Effector memory CD8-positive, alpha-beta T cell (primary cell): ENCODE measurements around the gene BMAL1.

ENCODE experiments used
- ATAC-seq: fragments of 150-1000 bp; cut with Tn5 transposase; replicated peaks from 2 replicates; pipeline ENCODE4 v1.10.0; 2021; ENCODE audit warnings: mild to moderate bottlenecking, moderate library complexity
- DNase-seq, 3 experiments: peaks; one replicate each; pipeline ENCODE4 v3.0.0; 2021
- H3K27ac Mint-ChIP-seq, 2 donors: one replicate each; pipeline ENCODE4 v1.8.0; 2022; ENCODE audit warnings: mild to moderate bottlenecking in 2 of 2, mixed read lengths in 2 of 2, moderate library complexity in 2 of 2
- H3K27me3 Mint-ChIP-seq, 2 donors: one replicate each; pipeline ENCODE4 v1.8.0; 2022; ENCODE audit warnings: mixed read lengths in 2 of 2
- H3K36me3 Mint-ChIP-seq: one replicate; pipeline ENCODE4 v1.8.0; 2022; ENCODE audit warnings: mild to moderate bottlenecking, moderate library complexity, mixed read lengths; ENCODE audit not compliant: insufficient read depth
- H3K4me1 Mint-ChIP-seq, 2 donors: one replicate each; pipeline ENCODE4 v1.8.0; 2022; ENCODE audit warnings: low read depth in 2 of 2, mixed read lengths in 2 of 2
- H3K4me3 Mint-ChIP-seq, 2 donors: one replicate each; pipeline ENCODE4 v1.8.0; 2022; ENCODE audit warnings: mild to moderate bottlenecking in 2 of 2, mixed read lengths in 2 of 2, moderate library complexity in 2 of 2
- H3K9me3 Mint-ChIP-seq, 2 donors: one replicate each; pipeline ENCODE4 v1.8.0; 2022; ENCODE audit warnings: mixed read lengths in 2 of 2

The BMAL1 gene

GRCh38 chr11:13276832-13277767, 490 bp upstream of the BMAL1 start:
- H3K9me3 Mint-ChIP-seq: no peaks in the 10 kb centered on the region
- H3K27me3 Mint-ChIP-seq: peaks cover 7% of the 10 kb centered on the region in 2 donors
- peak overlapping the region; percentile 99 to 100 for H3K4me3 Mint-ChIP-seq
- peaks cover 34% of the 10 kb centered on the region for H3K36me3 Mint-ChIP-seq
- DNase-seq (peak; percentile 91 to 96 (median 95)), ATAC-seq (peak; percentile 79)
- peak overlapping the region; percentile 97 to 98 for H3K27ac Mint-ChIP-seq
- peaks cover 44 to 49% of the 10 kb centered on the region in 2 donors for H3K4me1 Mint-ChIP-seq

GRCh38 chr11:13278609-13279486, 1.3 kb downstream of the BMAL1 start:
- no peaks in the 10 kb centered on the region for H3K9me3 Mint-ChIP-seq
- H3K4me1 Mint-ChIP-seq: peaks cover 60 to 66% of the 10 kb centered on the region in 2 donors
- H3K27ac Mint-ChIP-seq: peak overlapping the region; percentile 97 to 98
- H3K27me3 Mint-ChIP-seq: peaks cover 7% of the 10 kb centered on the region in 2 donors
- H3K36me3 Mint-ChIP-seq: peaks cover 34% of the 10 kb centered on the region
- DNase-seq (no peak), ATAC-seq (no peak)
- H3K4me3 Mint-ChIP-seq: peak overlapping the region; percentile 81 to 99

GRCh38 chr11:13279487-13279834, 1.9 kb downstream of the BMAL1 start:
- H3K36me3 Mint-ChIP-seq: peaks cover 34% of the 10 kb centered on the region
- peak overlapping the region; percentile 81 to 99 for H3K4me3 Mint-ChIP-seq
- peak overlapping the region; percentile 97 to 98 for H3K27ac Mint-ChIP-seq
- H3K27me3 Mint-ChIP-seq: peaks cover 2 to 4% of the 10 kb centered on the region in 2 donors
- H3K9me3 Mint-ChIP-seq: no peaks in the 10 kb centered on the region
- no peak for ATAC-seq
- peaks cover 62 to 69% of the 10 kb centered on the region in 2 donors for H3K4me1 Mint-ChIP-seq
- DNase-seq: no peak

- peak overlapping the region; percentile 81 to 99 for H3K4me3 Mint-ChIP-seq
- H3K9me3 Mint-ChIP-seq: no peaks in the 10 kb centered on the region
- H3K4me1 Mint-ChIP-seq: peaks cover 69 to 76% of the 10 kb centered on the region in 2 donors
- H3K36me3 Mint-ChIP-seq: peaks cover 37% of the 10 kb centered on the region
- ATAC-seq: no peak
- DNase-seq: no peak
- H3K27me3 Mint-ChIP-seq: no peaks in the 10 kb centered on the region
- H3K27ac Mint-ChIP-seq: peak overlapping the region; percentile 97 to 98
Observed at GRCh38 chr11:13280092-13280722, 2.6 kb downstream of the BMAL1 start.

GRCh38 chr11:13280777-13281176, 3.2 kb downstream of the BMAL1 start:
- no peak for ATAC-seq
- Mint-ChIP-seq H3K36me3 (peaks cover 37% of the 10 kb centered on the region), H3K4me1 (peaks cover 72 to 79% of the 10 kb centered on the region in 2 donors), H3K27ac (peak overlapping the region; percentile 78 to 91), H3K27me3 (no peaks in the 10 kb centered on the region), H3K4me3 (peak overlapping the region; percentile 81 to 99), H3K9me3 (no peaks in the 10 kb centered on the region)
- no peak for DNase-seq

GRCh38 chr11:13283636-13284035, 6.0 kb downstream of the BMAL1 start:
- Mint-ChIP-seq H3K9me3 (no peaks in the 10 kb centered on the region), H3K4me3 (peak overlapping the region in 1 of 2 donors; percentile 81), H3K27me3 (no peaks in the 10 kb centered on the region), H3K27ac (peak overlapping the region in 1 of 2 donors; percentile 91), H3K4me1 (peaks cover 79 to 88% of the 10 kb centered on the region in 2 donors), H3K36me3 (peaks cover 19% of the 10 kb centered on the region)
- DNase-seq: no peak
- no peak for ATAC-seq

GRCh38 chr11:13284776-13285588, 7.4 kb downstream of the BMAL1 start:
- Mint-ChIP-seq H3K4me1 (peaks cover 79 to 88% of the 10 kb centered on the region in 2 donors), H3K27ac (peak overlapping the region; percentile 56 to 62), H3K9me3 (no peaks in the 10 kb centered on the region), H3K4me3 (peak overlapping the region; percentile 37 to 53), H3K36me3 (peaks cover 10% of the 10 kb centered on the region), H3K27me3 (no peaks in the 10 kb centered on the region)
- no peak for ATAC-seq
- DNase-seq: no peak

- H3K9me3 Mint-ChIP-seq: no peaks in the 10 kb centered on the region
- ATAC-seq (no peak), DNase-seq (no peak)
- no peak overlapping the region for H3K4me3 Mint-ChIP-seq
- peaks cover 8% of the 10 kb centered on the region for H3K36me3 Mint-ChIP-seq
- H3K27me3 Mint-ChIP-seq: no peaks in the 10 kb centered on the region
- peaks cover 75 to 86% of the 10 kb centered on the region in 2 donors for H3K4me1 Mint-ChIP-seq
- H3K27ac Mint-ChIP-seq: peak overlapping the region; percentile 33 to 41
Observed at GRCh38 chr11:13286279-13286821, 8.8 kb downstream of the BMAL1 start.

- Mint-ChIP-seq H3K9me3 (no peaks in the 10 kb centered on the region), H3K4me3 (no peak overlapping the region), H3K36me3 (peaks cover 6% of the 10 kb centered on the region), H3K27ac (peak overlapping the region in 1 of 2 donors; percentile 33), H3K4me1 (peaks cover 72 to 83% of the 10 kb centered on the region in 2 donors), H3K27me3 (no peaks in the 10 kb centered on the region)
- ATAC-seq (peak; percentile 71), DNase-seq (no peak)
Observed at GRCh38 chr11:13287036-13287435, 9.4 kb downstream of the BMAL1 start.

GRCh38 chr11:13287681-13288080, 10.1 kb downstream of the BMAL1 start:
- DNase-seq (no peak), ATAC-seq (no peak)
- Mint-ChIP-seq H3K27ac (peak overlapping the region; percentile 12 to 27), H3K27me3 (no peaks in the 10 kb centered on the region), H3K4me3 (peak overlapping the region in 1 of 2 donors; percentile 50), H3K36me3 (peaks cover 6% of the 10 kb centered on the region), H3K9me3 (no peaks in the 10 kb centered on the region), H3K4me1 (peaks cover 68 to 78% of the 10 kb centered on the region in 2 donors)

GRCh38 chr11:13288375-13289029, 10.9 kb downstream of the BMAL1 start:
- ATAC-seq (peak; percentile 42), DNase-seq (no peak)
- H3K9me3 Mint-ChIP-seq: no peaks in the 10 kb centered on the region
- peaks cover 69 to 78% of the 10 kb centered on the region in 2 donors for H3K4me1 Mint-ChIP-seq
- H3K27ac Mint-ChIP-seq: peak overlapping the region; percentile 27 to 60
- H3K27me3 Mint-ChIP-seq: no peaks in the 10 kb centered on the region
- H3K4me3 Mint-ChIP-seq: peak overlapping the region; percentile 33 to 50
- H3K36me3 Mint-ChIP-seq: peaks cover 6% of the 10 kb centered on the region

- Mint-ChIP-seq H3K27ac (peak overlapping the region in 1 of 2 donors; percentile 60), H3K27me3 (no peaks in the 10 kb centered on the region), H3K4me1 (peaks cover 69 to 80% of the 10 kb centered on the region in 2 donors), H3K36me3 (peaks cover 6% of the 10 kb centered on the region), H3K4me3 (peak overlapping the region in 1 of 2 donors; percentile 50), H3K9me3 (no peaks in the 10 kb centered on the region)
- DNase-seq (no peak), ATAC-seq (no peak)
Observed at GRCh38 chr11:13289081-13289480, 11.5 kb downstream of the BMAL1 start.
